ENCODE measurements around the gene CYP2D6. TPM values are rescaled to one million over a fixed set of nuclear protein-coding genes. Genes with fewer than 3 reads are reported as not detected.
A peak's percentile ranks its signal among the peaks of the same experiment; 100 is the strongest.

The CYP2D6 gene
- total and polyA plus RNA-seq, 12 donors: 0.20 to 16.2 (median 0.54) TPM; not detected in 3

GRCh38 chr22:42090596-42091454 is 39.8 kb downstream of the CYP2D6 start, which contains the start of gene NDUFA6:
Gene NDUFA6 (minus strand): TSS chr22:42090772. CDS start chr22:42090744, 28 bp downstream.
- intact Hi-C loops (cut with DNase I): loop anchor here in 1 of 2 donors (2.0 kb wide), 1 partner anchor 346 kb away; no protein-coding TSS in a partner anchor
- peak; percentile 98 to 100 (median 99) for DNase-seq
- TF ChIP-seq CTCF (IDR thresholded peaks at IDR 0.05) (peak; percentile 64 to 98 (median 94)), POLR2A (IDR thresholded peaks at IDR 0.05) (peak; percentile 82 to 98)
- H3K27ac ChIP-seq: peak within 1 kb of the TSS; percentile 91 to 99 (median 97)
- H3K27me3 ChIP-seq: no peaks in the 10 kb centered on the region
- H3K4me1 ChIP-seq (replicated peaks in 1 of 2): peaks cover 13 to 42% of the 10 kb centered on the region in 2 donors
- H3K4me3 ChIP-seq: peak within 1 kb of the TSS; percentile 34 to 94 (median 68)
- H3K36me3 ChIP-seq (replicated peaks in 1 of 2): peaks cover 0 to 16% of the 10 kb centered on the region in 2 donors
- 0% methylated on average over 3 to 71 of the region's 71 CpGs for WGBS, 4 donors
- no peaks in the 10 kb centered on the region for H3K9me3 ChIP-seq (replicated peaks in 1 of 3)

- no peak for TF ChIP-seq POLR2A (IDR thresholded peaks at IDR 0.05)
- TF ChIP-seq CTCF (IDR thresholded peaks at IDR 0.05): no peak
- DNase-seq: peak in 4 of 7 donors; percentile 29 to 54 (median 44)
- Histone ChIP-seq H3K4me3 (no peak overlapping the region), H3K27me3 (no peaks in the 10 kb centered on the region), H3K36me3 (replicated peaks in 1 of 2) (peaks cover 0 to 53% of the 10 kb centered on the region in 2 donors), H3K4me1 (replicated peaks in 1 of 2) (peaks cover 11 to 39% of the 10 kb centered on the region in 2 donors), H3K9me3 (replicated peaks in 1 of 3) (no peaks in the 10 kb centered on the region), H3K27ac (peak overlapping the region in 3 of 5 donors; percentile 31 to 60 (median 51))
- intact Hi-C loops (cut with DNase I): no loop called here
- WGBS, 4 donors: 32 to 39% (median 38%) methylated on average over 6 of the region's 6 CpGs
Observed at GRCh38 chr22:42086051-42086450, 44.6 kb downstream of the CYP2D6 start.

GRCh38 chr22:42084874-42085273 is 45.7 kb downstream of the CYP2D6 start:
- intact Hi-C loops (cut with DNase I): no loop called here
- Histone ChIP-seq H3K27me3 (no peaks in the 10 kb centered on the region), H3K27ac (no peak overlapping the region), H3K9me3 (replicated peaks in 1 of 3) (no peaks in the 10 kb centered on the region), H3K4me1 (replicated peaks in 1 of 2) (peaks cover 18 to 44% of the 10 kb centered on the region in 2 donors), H3K4me3 (no peak overlapping the region), H3K36me3 (replicated peaks in 1 of 2) (peaks cover 0 to 53% of the 10 kb centered on the region in 2 donors)
- DNase-seq: peak in 3 of 7 donors; percentile 14 to 51 (median 17)
- TF ChIP-seq POLR2A (IDR thresholded peaks at IDR 0.05): no peak
- no peak for TF ChIP-seq CTCF (IDR thresholded peaks at IDR 0.05)
- 94 to 96% (median 95%) methylated on average over 8 of the region's 8 CpGs for WGBS, 4 donors

GRCh38 chr22:42083119-42083518 is 47.5 kb downstream of the CYP2D6 start:
- intact Hi-C loops (cut with DNase I): no loop called here
- H3K27me3 ChIP-seq: no peaks in the 10 kb centered on the region
- H3K4me3 ChIP-seq: no peak overlapping the region
- peak in 1 of 7 donors; percentile 15 for DNase-seq
- no peak overlapping the region for H3K27ac ChIP-seq
- H3K9me3 ChIP-seq (replicated peaks in 1 of 3): no peaks in the 10 kb centered on the region
- peaks cover 20 to 37% of the 10 kb centered on the region in 2 donors for H3K4me1 ChIP-seq (replicated peaks in 1 of 2)
- peaks cover 0 to 53% of the 10 kb centered on the region in 2 donors for H3K36me3 ChIP-seq (replicated peaks in 1 of 2)
- WGBS, 4 donors: 90 to 95% (median 91%) methylated on average over 3 to 4 of the region's 4 CpGs
- TF ChIP-seq POLR2A (IDR thresholded peaks at IDR 0.05) (no peak), CTCF (IDR thresholded peaks at IDR 0.05) (no peak)
